Neural crest cell (in vitro differentiated cells): ENCODE data around the gene GABBR2. TPM values are rescaled to one million over a fixed set of nuclear protein-coding genes. Genes with fewer than 3 reads are reported as not detected.

ENCODE experiments used
- DNase-seq: peaks from one replicate; pipeline ENCODE4 v3.0.0; 2021; ENCODE audit warnings: low read depth, mixed read lengths, low spot score
- H3K27ac Mint-ChIP-seq: one replicate; pipeline ENCODE4 v1.8.0; 2021; ENCODE audit warnings: mild to moderate bottlenecking, mixed read lengths; ENCODE audit not compliant: unreplicated experiment
- H3K27me3 Mint-ChIP-seq: 2 replicates; pipeline ENCODE4 v1.8.0; 2021; ENCODE audit warnings: low read depth, mild to moderate bottlenecking, mixed read lengths
- H3K36me3 Mint-ChIP-seq: 2 replicates; pipeline ENCODE4 v1.8.0; 2021; ENCODE audit warnings: low read depth, mild to moderate bottlenecking, mixed read lengths
- H3K4me1 Mint-ChIP-seq: 2 replicates; pipeline ENCODE4 v1.8.0; 2021; ENCODE audit warnings: mixed read lengths
- H3K4me3 Mint-ChIP-seq: one replicate; pipeline ENCODE4 v1.8.0; 2021; ENCODE audit warnings: mild to moderate bottlenecking, mixed read lengths
- H3K9me3 Mint-ChIP-seq: 2 replicates; pipeline ENCODE4 v1.8.0; 2021; ENCODE audit warnings: mixed read lengths
- CTCF ChIP-seq: fragments of 200-600 bp; sonication (generic); conservative IDR thresholded peaks from 2 replicates; pipeline ENCODE4 v1.5.0; 2021; ENCODE audit warnings: antibody characterized with exemption, mild to moderate bottlenecking
- total RNA-seq: library from RNA; stranded (reverse); gene quantifications from 2 replicates; pipeline ENCODE4 v1.2.1, GENCODE V29; 2021

The GABBR2 gene
- total RNA-seq, 1 donor from 2014 or later = 0.84 TPM

- no peaks in the 10 kb centered on the region for H3K9me3 Mint-ChIP-seq
- H3K27me3 Mint-ChIP-seq = peaks cover 24% of the 10 kb centered on the region
- no peak overlapping the region for H3K27ac Mint-ChIP-seq
- TF ChIP-seq CTCF = no peak
- H3K4me1 Mint-ChIP-seq = no peaks in the 10 kb centered on the region
- no peak overlapping the region for H3K4me3 Mint-ChIP-seq
- no peaks in the 10 kb centered on the region for H3K36me3 Mint-ChIP-seq
- no peak for DNase-seq
These were observed 307.4 kb downstream of the GABBR2 start for GRCh38 chr9:98401140-98402018.

- Mint-ChIP-seq H3K9me3 (no peaks in the 10 kb centered on the region), H3K36me3 (no peaks in the 10 kb centered on the region), H3K27me3 (peaks cover 31% of the 10 kb centered on the region), H3K4me3 (no peak overlapping the region), H3K4me1 (no peaks in the 10 kb centered on the region), H3K27ac (no peak overlapping the region)
- no peak for TF ChIP-seq CTCF
- no peak for DNase-seq
These were observed 308.6 kb downstream of the GABBR2 start for GRCh38 chr9:98399950-98400683.

- TF ChIP-seq CTCF = no peak
- H3K4me3 Mint-ChIP-seq = no peak overlapping the region
- no peak for DNase-seq
These were observed 312.1 kb downstream of the GABBR2 start for GRCh38 chr9:98396656-98397055.

GRCh38 chr9:98396236-98396635 is 312.5 kb downstream of the GABBR2 start:
- Mint-ChIP-seq H3K4me1 (no peaks in the 10 kb centered on the region), H3K27me3 (peaks cover 34% of the 10 kb centered on the region), H3K9me3 (peaks cover 12% of the 10 kb centered on the region), H3K4me3 (no peak overlapping the region), H3K36me3 (no peaks in the 10 kb centered on the region), H3K27ac (no peak overlapping the region)
- no peak for DNase-seq
- no peak for TF ChIP-seq CTCF

More at GRCh38 chr9:98396656-98397055, 312.1 kb downstream of the GABBR2 start:
- Mint-ChIP-seq H3K4me1 (no peaks in the 10 kb centered on the region), H3K9me3 (peaks cover 10% of the 10 kb centered on the region), H3K27ac (no peak overlapping the region), H3K36me3 (no peaks in the 10 kb centered on the region), H3K27me3 (peaks cover 34% of the 10 kb centered on the region)

GRCh38 chr9:98391867-98392266 is 316.9 kb downstream of the GABBR2 start:
- H3K4me3 Mint-ChIP-seq = no peak overlapping the region
- H3K4me1 Mint-ChIP-seq = no peaks in the 10 kb centered on the region
- DNase-seq = no peak
- peaks cover 12% of the 10 kb centered on the region for H3K9me3 Mint-ChIP-seq
- no peaks in the 10 kb centered on the region for H3K36me3 Mint-ChIP-seq
- H3K27ac Mint-ChIP-seq = no peak overlapping the region
- H3K27me3 Mint-ChIP-seq = peaks cover 21% of the 10 kb centered on the region
- TF ChIP-seq CTCF = no peak
